HepG2 (cell line): ENCODE measurements around the gene FAF1. TPM values are rescaled to one million over a fixed set of nuclear protein-coding genes. Genes with fewer than 3 reads are reported as not detected.

Source experiments
- CREBL2 ChIP-seq: sonication (generic); formaldehyde crosslinking; IDR thresholded peaks from 2 replicates; pipeline ENCODE4 v1.8.1; 2023; ENCODE audit warnings: missing genetic modification reagents, mild to moderate bottlenecking, borderline replicate concordance
- GLI4 ChIP-seq: sonication (generic); formaldehyde crosslinking; IDR thresholded peaks from 2 replicates; pipeline ENCODE4 v1.5.1; 2020; ENCODE audit warnings: missing genetic modification reagents, mild to moderate bottlenecking, moderate library complexity, borderline replicate concordance
- IRF1 ChIP-seq: sonication (generic); formaldehyde crosslinking; IDR thresholded peaks from 2 replicates; pipeline ENCODE4 v1.4.0; 2020; ENCODE audit warnings: low read depth, mild to moderate bottlenecking, missing genetic modification reagents
- MED8 ChIP-seq: sonication (generic); formaldehyde crosslinking; IDR thresholded peaks from 2 replicates; pipeline ENCODE4 v1.8.1; 2023; ENCODE audit warnings: mild to moderate bottlenecking, missing genetic modification reagents; ENCODE audit not compliant: insufficient replicate concordance
- MTF1 ChIP-seq: sonication (generic); formaldehyde crosslinking; IDR thresholded peaks from 2 replicates; pipeline ENCODE4 v1.5.0; 2020; ENCODE audit warnings: missing genetic modification reagents
- NFIC ChIP-seq: IDR thresholded peaks from 2 replicates; pipeline ENCODE4 v1.6.1; 2012; ENCODE audit warnings: mild to moderate bottlenecking, low read length, inconsistent platforms
- NR2C2 ChIP-seq: sonication (generic); formaldehyde crosslinking; IDR thresholded peaks from 2 replicates; pipeline ENCODE4 v1.4.0; 2020; ENCODE audit warnings: missing genetic modification reagents, mild to moderate bottlenecking, moderate library complexity, borderline replicate concordance
- REST ChIP-seq, 2 experiments: IDR thresholded peaks; 2 replicates each; pipeline ENCODE4 v1.6.1; 2011 to 2012; ENCODE audit warnings: low read length in 2 of 2, borderline replicate concordance in 1 of 2, low read depth in 1 of 2, mild to moderate bottlenecking in 1 of 2, moderate library complexity in 1 of 2
- SALL1 ChIP-seq: sonication (generic); formaldehyde crosslinking; IDR thresholded peaks from 2 replicates; pipeline ENCODE4 v1.8.0; 2022; ENCODE audit warnings: mild to moderate bottlenecking, missing genetic modification reagents
- TBL1XR1 ChIP-seq: fragments of 150-350 bp; IDR thresholded peaks from 2 replicates; pipeline ENCODE4 v1.6.1; 2014; ENCODE audit warnings: borderline replicate concordance, low read length; ENCODE audit not compliant: partially characterized antibody
- TBX3 ChIP-seq: fragments of 450-650 bp; IDR thresholded peaks from 2 replicates; pipeline ENCODE4 v1.6.1; 2017; ENCODE audit warnings: antibody characterized with exemption, mild to moderate bottlenecking, inconsistent platforms, borderline replicate concordance
- TIGD3 ChIP-seq: sonication (generic); formaldehyde crosslinking; IDR thresholded peaks from 2 replicates; pipeline ENCODE4 v1.5.1; 2020; ENCODE audit warnings: mild to moderate bottlenecking, missing genetic modification reagents, borderline replicate concordance
- ZBED4 ChIP-seq: sonication (generic); formaldehyde crosslinking; IDR thresholded peaks from 2 replicates; pipeline ENCODE4 v1.4.0; 2020; ENCODE audit warnings: missing genetic modification reagents, borderline replicate concordance
- ZZZ3 ChIP-seq: sonication (generic); formaldehyde crosslinking; IDR thresholded peaks from 2 replicates; pipeline ENCODE4 v1.4.0; 2020; ENCODE audit warnings: missing genetic modification reagents, mild to moderate bottlenecking, borderline replicate concordance
- polyA plus RNA-seq, 8 experiments: library from polyadenylated mRNA; depleted of rRNA in 3 of 8; stranded (reverse) in 7 of 8; unstranded in 1 of 8; fragments of >200 nt; fragmentation: Illumina TruSeq in 4 of 8; extraction: Trizol in 4 of 8; gene quantifications; 2 replicates each; pipeline versions ENCODE4 v1.2.1 to v1.2.3, GENCODE V29; 2011 to 2016; ENCODE audit warnings: low read depth in 4 of 8, missing spikeins in 1 of 8, mixed read lengths in 1 of 8; ENCODE audit not compliant: insufficient read depth in 1 of 8
- total RNA-seq, 5 experiments: library from RNA; depleted of rRNA; stranded (reverse); fragments of >200 nt; fragmentation: Illumina TruSeq; extraction: Trizol; gene quantifications; 2 replicates each; pipeline ENCODE4 v1.2.3, GENCODE V29; 2016; ENCODE audit warnings: low read depth in 1 of 5

FAF1 gene
- total and polyA plus RNA-seq, 2 of the 13 experiments (the other 11 are each of a cell fraction or from before 2014, with no cell fraction given) = 19.4 to 63.3 TPM

- no peak; the same call in 1 of the 2 replicates for TF ChIP-seq ZBED4 (CRISPR knock-in tag)
- TF ChIP-seq REST (IDR thresholded peaks at IDR 0.05; ENCODE audit: borderline replicate concordance in 1 of 2, low read depth in 1 of 2, low read length in 2 of 2) = no peak
- no peak; the same call in 1 of the 2 replicates for TF ChIP-seq SALL1
- TF ChIP-seq TBL1XR1 = no peak
- TF ChIP-seq CREBL2 (CRISPR knock-in tag) = no peak
- no peak for TF ChIP-seq TBX3
- TF ChIP-seq NR2C2 (CRISPR knock-in tag) = no peak
- TF ChIP-seq ZZZ3 (CRISPR knock-in tag) = no peak
- TF ChIP-seq MTF1 (CRISPR knock-in tag) = no peak
- no peak for TF ChIP-seq NFIC
- no peak for TF ChIP-seq IRF1 (CRISPR knock-in tag)
- TF ChIP-seq GLI4 (CRISPR knock-in tag) = no peak
- TF ChIP-seq TIGD3 = no peak
- no peak for TF ChIP-seq MED8 (CRISPR knock-in tag)
Measured at GRCh38 chr1:50978144-50978851, 18.2 kb upstream of the FAF1 start (continued).
